LHCN-M2 (cell line): ENCODE results near the gene NIPA2. TPM values are rescaled to one million over a fixed set of nuclear protein-coding genes. Genes with fewer than 3 reads are reported as not detected.
A peak's percentile ranks its signal among the peaks of the same experiment; 100 is the strongest.

Experiments used
- DNase-seq: peaks from one replicate; pipeline ENCODE4 v3.0.0-alpha.2; 2012; ENCODE audit warnings: low read depth
- total RNA-seq: library from RNA; depleted of rRNA; stranded (reverse); fragments of >200 nt; gene quantifications from 2 replicates; pipeline ENCODE4 v1.2.3, GENCODE V29; 2014

The NIPA2 gene
- total RNA-seq, 1 experiment from 2014 or later: 118 TPM

- no peak for DNase-seq
Measured at GRCh38 chr15:22877607-22878006, 39.1 kb downstream of the NIPA2 start.

- peak; percentile 64 for DNase-seq
Measured at GRCh38 chr15:22878103-22878502, 39.6 kb downstream of the NIPA2 start.

DNA sequence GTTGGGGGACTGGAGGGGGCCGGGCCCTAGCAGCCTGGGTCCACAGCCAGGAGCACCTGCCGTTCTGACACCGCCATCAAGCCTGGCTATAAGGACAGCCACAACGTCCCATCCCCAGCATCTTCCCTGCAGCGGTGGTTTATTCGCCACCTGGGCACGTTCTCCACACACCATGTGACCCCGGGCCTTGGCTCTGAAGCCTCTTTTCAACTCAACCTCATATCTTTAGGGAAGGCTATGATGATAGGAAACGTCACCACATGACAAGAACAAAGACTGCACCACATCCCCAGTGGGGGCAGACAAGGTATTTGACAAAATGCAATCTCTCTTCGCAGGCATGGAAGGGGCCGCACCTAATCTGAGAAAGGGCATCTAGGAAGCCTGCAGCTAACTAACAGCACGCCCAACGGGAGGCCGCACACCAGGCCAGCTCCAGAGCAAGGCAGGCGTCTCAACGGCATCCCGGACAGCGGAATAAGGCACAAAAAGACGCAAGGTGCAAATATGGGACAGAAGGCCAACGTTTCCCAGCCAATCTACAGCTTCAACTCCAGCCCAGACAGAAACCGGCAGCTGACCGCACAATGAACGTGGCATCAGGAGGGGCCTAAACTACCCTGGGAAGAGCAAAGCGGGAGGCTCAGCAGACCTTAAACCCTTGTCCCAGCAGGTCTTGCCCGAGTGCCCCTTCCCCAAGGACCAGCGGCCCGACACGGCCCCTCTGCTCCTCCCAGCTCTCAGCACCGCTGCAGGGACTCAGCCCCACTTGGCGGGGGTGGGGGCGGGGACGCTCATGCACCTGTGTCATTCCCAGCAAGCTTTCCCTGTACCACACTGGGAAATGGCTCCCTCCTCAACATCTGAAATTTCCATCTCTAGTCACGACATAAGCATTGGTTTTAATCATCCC lies 41.9 kb downstream of the NIPA2 start:
- no peak for DNase-seq

DNA sequence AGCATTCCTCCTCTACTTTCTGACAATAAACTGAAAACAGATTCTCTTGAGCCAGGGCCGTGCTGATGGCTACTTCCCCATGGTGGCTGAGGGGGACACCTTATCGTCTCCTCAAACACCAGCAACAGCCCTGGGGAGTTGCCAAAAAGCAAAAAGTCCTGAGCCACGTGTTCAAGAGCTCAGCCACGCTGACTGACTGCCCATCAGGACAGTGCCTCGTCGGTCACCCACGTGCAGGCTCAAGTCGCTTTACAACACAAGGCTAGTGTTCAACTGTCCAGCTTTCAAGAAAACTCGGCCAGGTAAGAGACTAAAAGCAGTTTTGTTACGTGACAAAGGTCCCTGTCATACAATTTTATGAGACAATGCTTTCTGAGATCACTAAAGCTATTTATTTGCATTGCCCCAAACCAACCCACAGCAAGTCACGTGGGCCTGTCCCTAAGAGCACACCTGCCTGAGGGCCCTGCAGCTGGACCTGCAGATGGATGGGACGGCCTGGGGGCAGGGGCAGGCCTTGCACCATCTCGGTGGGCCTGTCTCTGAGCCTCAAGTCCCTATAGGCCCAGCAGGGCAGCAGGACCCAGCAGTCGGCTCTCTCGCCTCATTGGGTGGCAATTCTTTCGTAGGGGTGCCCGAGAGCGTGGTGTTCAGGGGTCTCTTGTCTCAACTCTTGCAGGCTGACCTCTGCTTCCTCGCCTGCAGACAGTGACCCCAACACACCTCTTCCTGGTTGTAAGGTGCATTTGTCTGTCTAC lies 42.7 kb downstream of the NIPA2 start:
- no peak for DNase-seq

GRCh38 chr15:22881739-22882440 lies 43.4 kb downstream of the NIPA2 start:
- no peak for DNase-seq

DNA sequence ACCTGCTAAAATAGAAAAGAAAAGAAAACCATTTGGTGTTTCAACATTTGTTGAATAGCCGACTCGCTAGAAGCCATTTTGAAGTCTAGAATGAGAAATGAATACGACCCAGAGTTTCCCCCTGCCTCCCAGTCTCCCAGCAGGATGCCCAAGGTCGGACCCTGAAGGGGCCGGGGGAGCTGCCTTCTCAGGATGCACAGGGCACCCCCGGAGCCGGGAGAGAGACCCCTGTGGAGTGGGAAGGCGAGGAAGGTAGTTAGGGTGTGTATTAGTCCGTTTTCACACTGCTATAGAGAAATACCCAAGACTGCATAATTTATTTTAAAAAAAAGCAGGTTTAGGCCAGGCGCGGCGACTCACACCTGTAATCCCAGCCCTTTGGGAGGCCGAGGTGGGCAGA lies 44.7 kb downstream of the NIPA2 start:
- DNase-seq: no peak

DNA sequence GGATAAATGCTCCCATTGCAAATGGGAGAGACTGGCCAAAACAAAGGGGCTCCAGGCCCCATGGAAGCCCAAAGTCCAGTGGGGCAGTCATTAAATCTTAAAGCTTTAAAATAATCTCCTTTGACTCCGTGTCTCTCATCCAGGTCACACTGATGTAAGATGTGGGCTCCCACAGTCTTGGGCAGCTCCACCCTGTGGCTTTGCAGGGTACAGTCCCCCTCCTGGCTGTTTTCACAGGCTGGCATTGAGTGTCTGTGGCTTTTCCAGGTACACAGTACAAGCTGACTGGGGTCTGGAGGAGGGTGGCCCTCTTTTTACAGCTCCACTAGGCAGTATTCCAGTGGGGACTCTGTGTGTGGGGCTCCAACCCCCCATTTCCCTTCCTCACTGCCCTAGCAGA lies 45.9 kb downstream of the NIPA2 start:
- no peak for DNase-seq

- DNase-seq: no peak
Measured at GRCh38 chr15:22885120-22885519, 46.7 kb downstream of the NIPA2 start.

DNA sequence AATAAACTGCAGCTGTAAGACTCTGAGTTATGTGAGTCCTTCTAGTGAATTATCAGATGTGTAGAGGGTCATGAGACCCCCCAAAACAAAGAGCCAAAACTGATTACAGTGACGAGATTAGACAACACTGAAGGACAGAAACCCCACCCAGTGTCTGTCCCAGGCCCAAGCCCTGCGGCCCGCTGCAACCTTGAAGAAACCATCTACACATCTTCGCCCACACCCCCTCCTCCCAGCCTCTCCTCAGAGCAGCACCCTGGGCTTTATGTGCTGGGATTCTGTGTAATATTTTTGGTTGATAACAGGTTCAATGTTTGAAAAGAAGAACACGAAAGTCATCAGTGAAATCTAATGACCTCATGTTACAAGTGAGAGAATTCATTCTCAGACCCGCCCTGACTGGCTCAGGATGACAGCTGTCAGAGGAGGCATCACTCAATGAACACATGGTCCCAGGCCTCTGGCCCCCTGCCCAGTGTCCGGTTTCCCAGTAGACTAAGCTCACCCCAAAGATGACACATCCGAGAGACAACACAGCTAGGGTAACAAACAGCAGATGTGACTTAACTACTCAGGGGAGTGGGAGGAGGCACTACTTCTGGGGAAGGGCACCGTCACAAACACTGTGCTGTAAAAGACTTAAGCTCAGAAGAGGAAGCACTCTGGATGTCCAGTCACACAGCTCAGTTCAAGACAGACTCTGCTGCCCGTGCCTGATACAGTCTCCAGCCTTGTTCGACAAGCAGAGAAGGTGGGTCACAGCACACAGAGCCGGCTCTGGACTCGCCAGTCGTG lies 48.9 kb downstream of the NIPA2 start:
- DNase-seq: peak; percentile 98

- peak; percentile 94 for DNase-seq
Measured at GRCh38 chr15:22888120-22888859, 49.8 kb downstream of the NIPA2 start.

- DNase-seq: no peak
Measured at GRCh38 chr15:22889146-22889818, 50.8 kb downstream of the NIPA2 start.

- DNase-seq: no peak
Measured at GRCh38 chr15:22890296-22890695, 51.8 kb downstream of the NIPA2 start.

DNA sequence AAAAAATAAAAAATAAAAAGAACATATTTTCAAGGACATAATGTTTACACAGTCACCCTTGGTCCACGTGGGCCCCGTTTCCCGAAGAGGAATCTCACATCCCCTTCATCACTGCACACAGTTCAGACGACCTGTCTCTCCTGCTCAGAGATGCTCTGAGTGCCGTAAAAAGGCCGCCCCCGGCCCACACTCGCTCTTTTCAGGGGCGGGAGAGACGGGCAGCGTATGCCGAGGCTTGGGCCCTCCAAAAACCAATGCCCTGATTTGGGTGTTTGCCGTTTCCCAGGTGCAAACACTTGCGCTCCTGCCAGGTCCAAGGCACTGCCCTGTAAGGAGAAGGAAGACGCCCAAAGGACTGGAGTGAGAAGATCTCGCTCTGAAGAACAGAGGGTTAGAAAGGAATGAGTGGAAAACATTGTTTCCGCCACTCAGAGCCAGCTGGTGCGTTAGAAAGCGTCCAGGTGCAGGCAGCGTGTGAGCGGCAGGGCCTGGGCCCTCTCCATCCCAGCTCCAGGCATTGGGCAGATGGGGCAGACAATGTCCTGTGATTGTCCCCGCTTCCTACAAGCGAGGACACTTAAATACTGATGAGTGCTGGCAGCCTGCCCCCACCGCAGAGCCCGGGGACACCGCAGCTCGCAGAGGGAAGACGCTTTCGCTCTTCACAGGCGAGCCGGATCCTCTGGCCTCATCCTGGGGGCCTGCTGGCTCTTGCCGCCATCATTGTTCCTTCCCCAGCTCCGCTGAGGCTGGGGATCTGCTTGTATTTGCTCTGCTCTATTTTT lies 53.2 kb downstream of the NIPA2 start:
- DNase-seq: no peak

GRCh38 chr15:22892333-22892732 lies 53.9 kb downstream of the NIPA2 start:
- DNase-seq: no peak

DNA sequence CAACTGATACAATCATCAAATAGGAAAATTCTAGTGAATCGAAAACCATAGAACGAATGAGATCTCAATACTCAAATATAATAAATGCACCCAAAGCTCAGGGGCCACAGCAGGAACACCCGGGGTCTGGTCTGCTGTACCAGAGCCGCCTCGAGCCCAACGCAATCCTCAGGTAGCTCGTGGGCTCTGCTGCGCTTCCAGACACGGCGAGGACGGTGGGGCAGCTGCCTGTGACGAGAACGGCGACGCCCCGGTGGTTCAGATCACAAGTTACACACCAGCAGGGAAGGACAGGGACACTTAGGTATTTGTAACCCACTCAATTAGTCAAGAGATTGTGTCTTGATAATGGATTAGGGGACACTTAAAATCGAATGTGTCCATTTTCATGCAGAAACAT lies 54.6 kb downstream of the NIPA2 start:
- DNase-seq: no peak

- no peak for DNase-seq
Measured at GRCh38 chr15:22893881-22894280, 55.4 kb downstream of the NIPA2 start.

- peak; percentile 78 for DNase-seq
Measured at GRCh38 chr15:22895465-22896190, 57.2 kb downstream of the NIPA2 start.

- DNase-seq: no peak
Measured at GRCh38 chr15:22902046-22902445, 63.6 kb downstream of the NIPA2 start.
